A172 (cell line): ENCODE data around the gene RELT. TPM values are rescaled to one million over a fixed set of nuclear protein-coding genes. Genes with fewer than 3 reads are reported as not detected.

Experiments
- DNase-seq: peaks from one replicate; pipeline ENCODE4 v3.0.0-alpha.2; 2015; ENCODE audit warnings: low spot score
- total RNA-seq: library from RNA; depleted of rRNA; stranded (reverse); fragments of >200 nt; shearing (Covaris generic); gene quantifications from 2 replicates; pipeline ENCODE4 v1.2.3, GENCODE V29; 2014; rRNA removed

Gene RELT, protein sequence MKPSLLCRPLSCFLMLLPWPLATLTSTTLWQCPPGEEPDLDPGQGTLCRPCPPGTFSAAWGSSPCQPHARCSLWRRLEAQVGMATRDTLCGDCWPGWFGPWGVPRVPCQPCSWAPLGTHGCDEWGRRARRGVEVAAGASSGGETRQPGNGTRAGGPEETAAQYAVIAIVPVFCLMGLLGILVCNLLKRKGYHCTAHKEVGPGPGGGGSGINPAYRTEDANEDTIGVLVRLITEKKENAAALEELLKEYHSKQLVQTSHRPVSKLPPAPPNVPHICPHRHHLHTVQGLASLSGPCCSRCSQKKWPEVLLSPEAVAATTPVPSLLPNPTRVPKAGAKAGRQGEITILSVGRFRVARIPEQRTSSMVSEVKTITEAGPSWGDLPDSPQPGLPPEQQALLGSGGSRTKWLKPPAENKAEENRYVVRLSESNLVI
- 15.5 and 17.0 TPM in 2 replicates for total RNA-seq

DNA sequence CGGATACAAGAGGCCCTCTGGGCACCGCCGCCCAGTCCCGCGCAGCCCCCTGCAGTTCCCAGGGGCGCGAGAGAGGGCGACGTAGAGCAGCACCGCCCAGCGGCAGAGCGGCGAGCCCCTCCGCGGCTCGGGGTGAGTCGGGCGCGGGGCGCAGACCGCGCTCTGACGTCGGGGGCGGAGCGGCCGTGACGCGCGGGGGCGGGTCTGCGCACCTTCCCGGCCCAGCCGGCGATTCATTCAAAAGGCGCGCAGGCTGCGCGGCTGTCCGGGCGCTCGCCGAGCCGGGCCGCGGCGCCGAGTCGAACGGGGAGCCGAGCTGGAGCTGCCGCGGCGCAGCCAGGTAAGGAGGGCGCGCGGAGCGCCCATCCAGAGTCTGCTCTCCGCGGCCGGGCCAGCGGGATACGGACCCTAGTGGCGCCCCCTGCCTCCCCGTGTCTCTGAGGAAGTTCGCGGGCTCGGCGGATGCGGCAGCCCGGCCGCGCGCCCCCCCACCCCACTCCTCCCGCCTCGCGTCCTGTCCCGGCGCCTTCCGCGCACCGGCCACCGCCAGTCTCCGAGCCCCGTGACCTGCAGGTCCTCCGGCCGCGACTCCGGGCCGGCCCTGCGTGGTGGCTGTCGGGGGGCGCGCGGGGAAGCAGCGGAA is at the start of gene RELT:
Gene RELT, plus strand, starts transcription at position 240 of the 643 bp plus-strand sequence. CDS start 12,738 bp downstream, outside the sequence.
- DNase-seq = peak; percentile 77

DNA sequence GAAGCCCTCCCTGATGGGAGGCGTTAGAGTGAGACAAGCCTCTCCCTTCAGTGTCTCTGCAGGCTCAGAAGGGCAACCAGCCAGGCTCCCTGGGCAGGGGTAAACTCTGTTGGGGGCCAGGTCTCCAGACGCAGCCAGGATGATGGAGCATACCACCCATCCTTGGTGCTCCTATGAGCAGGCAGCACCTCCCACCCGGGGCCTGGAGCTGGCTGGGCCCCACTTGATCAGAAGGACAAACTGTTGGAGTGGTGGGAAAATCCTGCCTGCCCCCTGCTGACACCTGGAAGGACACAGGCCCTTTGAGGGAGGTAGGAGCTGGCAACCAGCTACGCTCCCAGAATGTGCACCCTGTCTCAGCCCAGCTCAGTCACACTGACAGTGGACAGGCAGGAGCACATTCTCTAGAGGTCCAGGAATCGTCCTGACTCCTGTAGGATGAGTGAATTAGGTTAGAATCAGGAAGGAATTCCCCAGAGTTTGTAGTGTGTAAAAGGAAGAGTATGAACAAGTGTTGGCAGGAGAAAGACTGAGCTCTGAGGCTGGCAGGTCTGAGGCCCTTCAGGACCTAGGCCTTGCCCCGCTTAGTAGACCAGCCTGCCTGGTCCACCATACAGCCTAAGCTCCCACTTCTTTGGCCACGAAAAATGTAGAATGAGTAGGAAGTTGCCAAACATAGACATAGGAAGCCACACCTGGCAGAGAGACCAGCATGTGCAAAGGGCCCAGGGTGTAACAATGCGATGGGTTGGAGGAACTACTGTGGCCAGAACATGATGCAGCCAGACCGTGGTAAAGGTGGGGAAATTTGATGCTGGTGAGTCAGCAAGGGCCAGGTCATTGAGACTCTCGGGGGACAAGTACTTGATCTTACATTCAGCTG is 49.0 kb upstream of the RELT start:
- peak; percentile 46 for DNase-seq

DNA sequence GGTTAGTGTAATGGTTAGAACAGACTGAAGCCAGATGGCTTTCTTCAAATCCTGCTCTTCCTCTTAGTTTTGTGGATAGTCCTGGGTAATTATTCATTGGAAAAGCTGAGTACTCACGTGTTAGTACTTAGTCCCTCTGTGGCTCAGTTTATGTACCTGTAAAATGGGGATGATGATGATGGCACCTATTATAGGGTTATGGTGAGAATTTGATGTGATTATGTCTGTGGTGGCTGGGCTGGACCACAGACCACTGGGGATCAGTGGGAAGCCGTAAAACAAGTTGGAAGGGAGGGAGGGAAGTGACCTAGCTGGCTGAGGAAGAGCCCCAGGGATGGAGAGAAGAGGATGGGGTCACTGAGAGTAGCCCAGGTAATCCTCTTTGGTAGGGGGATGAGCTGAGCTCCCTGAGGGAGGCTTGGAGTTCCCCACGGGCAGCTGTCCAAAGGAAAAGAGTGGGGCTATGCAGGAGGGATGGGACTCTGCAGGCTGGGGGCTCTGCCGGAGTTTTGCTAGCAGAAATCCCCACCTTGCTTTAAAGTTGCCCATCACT is 48.3 kb upstream of the RELT start:
- no peak for DNase-seq

DNA sequence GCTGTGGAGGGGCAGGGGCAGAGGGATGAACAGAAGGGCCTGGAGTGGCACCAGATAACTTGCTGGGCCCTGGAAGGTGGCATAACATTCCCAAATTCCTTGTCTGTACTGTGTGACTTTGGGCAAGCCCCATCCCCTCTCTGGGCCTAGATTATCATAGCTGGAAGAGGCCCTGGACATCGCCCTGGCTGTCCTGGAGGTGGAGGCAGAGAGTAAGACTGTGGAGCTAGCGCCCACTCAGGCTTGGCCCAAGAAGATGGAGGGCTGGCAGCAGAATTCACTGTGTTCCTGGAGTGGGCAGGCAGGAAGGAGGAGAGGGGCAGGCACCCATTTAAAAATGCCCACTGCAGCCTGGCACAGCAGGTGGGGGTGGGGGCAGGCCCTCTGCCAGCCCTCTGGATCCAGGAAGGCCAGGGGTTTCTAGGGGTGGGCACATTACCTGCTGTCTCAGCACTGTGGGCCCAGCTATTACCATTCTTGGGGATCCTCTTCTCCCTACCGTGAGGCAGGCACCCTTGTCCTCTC is 45.6 kb upstream of the RELT start:
- DNase-seq = peak; percentile 42

DNA sequence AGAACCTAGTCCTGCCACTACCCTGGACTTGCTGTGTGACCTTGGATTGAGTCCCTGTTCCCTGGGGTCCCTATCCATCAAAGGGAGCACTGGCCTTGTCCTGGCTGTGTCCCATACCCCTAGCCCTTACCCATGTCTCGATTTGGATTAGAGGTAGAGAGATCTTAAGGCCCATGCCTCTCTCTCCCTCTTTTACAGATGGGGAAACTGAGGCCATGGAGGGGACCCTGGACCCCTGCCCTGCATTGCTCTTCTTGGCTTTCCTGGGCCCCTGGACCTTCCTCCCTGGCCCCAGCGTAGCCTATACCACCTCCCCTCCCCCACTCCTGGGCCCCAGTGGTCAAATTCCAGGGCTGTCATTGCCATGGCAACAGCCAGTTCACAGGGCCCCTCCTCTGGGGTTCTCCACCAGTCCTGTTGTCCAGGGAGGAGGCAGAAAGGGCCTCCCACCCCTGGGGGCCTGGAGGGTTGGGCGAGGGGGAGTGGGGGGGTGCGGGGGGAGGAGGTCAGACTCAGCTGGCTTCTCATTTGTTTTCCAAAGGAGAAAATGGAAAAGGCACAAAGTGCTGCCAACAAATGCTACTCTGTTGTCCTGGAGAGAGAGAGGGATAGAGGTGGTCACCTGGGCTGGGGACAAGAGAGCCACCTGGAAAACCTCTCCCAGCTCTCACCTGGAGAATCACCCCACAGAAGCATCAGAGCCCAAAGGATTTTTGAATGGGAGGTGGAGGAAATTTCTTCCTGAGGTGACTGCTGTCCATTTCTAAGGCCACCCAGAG is 44.9 kb upstream of the RELT start:
- DNase-seq = no peak

DNA sequence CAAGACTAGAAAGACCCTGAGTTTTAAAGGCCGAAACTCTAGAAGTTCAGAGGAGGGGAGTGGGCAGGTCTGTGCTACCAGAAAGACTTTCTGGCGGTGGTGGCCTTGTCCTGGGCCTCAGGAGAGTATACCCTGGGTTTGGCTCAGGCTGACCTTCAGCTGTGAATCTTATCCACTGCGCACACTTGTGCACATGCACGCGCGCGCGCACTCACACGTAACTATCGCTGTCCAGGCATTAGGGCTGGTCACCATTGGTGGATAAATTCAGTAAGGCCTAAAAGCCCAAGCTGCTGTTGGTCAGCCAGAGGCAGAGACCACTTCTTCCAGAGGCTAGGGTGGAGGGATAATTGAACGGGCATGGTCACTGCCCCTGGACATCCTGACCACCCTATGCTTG is 43.0 kb upstream of the RELT start:
- no peak for DNase-seq

DNA sequence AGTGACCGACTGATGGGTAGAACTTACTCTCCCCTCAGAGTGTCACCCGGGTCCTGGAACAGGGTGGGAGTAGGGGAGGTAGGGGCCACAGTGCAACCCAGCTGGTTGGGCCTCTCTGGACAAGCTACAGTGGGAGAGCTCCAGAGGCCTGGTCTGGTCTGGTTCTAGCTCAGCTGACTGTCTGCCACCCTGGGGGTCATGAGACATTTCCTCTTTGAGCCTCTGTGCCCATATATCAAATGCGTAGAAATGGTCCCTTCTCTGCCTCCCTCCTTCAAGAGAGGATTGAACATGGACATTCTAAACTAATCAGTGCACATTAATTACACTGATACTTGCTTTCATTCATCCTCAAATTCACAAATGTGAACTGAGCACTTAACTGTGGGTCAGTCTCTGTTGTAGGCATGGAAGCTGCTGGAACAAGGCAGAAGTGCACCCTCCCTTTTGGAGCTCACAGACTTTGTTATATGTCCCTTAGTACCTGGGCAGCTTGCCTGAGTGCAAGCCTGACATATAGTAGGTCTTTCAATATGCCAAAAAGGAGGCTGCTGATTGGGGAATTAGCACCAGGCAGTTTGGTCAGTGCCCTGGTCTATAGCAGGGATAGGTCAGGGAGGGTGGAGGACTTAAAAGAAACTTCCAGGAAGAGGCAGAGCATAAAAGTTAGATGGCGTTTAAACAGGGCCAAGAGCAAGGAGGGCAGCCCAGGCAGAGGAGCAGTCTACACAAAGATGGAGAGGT is 42.4 kb upstream of the RELT start:
- no peak for DNase-seq

DNA sequence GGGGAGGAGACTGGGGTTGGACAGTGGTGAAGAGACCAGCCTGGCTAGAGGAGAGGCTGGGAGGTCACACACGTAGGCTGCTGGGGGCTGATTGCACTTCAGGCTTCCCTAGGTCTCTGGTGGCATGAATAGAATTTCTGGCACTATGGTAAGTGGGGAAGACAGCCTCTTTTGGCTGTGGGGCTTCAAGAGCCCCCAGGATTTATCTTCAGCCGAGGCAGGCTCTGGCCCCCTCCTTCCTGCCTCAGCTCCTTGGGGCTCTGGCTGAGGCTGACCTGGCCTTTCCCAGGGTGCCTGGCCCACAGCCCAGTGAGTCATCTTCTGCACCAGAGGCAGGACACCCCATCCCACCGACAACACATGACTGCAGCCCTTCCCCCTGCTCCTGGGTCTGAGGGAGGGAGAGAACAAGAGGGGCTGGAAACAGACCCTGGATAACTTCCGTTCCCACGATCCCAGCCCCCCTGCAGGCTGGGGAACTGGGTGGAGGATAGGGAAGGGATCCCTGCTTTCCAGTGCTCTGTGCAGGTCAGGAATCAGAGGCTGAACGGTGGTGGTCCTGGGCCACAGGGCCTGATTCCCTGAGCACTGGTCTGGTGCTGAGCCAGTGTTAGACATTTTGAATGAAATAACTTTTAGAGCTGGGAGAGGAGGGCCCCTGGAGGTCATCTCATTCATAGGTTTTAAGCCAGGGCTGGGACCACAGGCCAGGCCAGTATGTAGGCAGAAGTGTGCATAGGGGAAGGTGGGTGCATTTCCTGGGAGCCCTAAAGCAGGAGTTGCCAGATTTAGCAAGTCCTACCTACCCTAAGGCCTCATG is 41.6 kb upstream of the RELT start:
- peak; percentile 94 for DNase-seq

DNA sequence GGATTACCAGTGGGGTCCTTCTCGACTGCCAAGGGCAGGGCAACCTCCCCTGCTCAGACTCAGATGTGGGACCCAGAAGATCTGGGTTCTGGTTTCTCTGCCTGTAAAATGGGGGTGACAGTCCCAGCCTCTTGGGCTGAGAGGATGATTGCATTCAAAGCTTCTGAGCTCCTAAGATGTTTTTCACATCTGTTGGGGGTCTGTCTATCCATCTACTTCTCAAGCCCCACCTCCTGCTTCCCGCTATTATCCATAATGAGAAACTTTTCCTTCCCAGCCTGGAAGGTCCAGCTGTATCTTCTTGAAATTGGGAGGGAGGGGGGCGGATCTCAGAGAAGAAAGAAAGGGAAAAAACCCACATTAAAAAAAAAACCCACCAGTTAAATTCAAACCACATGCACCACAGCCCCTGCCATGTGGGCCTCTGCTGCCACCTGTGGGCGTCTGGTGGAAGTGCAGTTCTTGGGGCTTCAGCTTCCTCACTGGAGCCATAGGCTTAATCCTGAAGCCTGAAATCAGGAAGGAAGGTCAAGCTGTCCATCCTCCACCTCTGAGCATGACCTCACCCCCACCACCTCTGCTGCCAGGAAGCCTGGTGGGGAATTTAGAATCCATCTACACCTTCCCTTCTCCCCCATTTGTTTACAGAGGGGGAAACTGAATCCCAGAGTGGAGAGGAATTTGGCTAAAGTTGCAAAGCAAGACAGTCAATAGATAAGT is 40.8 kb upstream of the RELT start:
- DNase-seq = peak; percentile 82

DNA sequence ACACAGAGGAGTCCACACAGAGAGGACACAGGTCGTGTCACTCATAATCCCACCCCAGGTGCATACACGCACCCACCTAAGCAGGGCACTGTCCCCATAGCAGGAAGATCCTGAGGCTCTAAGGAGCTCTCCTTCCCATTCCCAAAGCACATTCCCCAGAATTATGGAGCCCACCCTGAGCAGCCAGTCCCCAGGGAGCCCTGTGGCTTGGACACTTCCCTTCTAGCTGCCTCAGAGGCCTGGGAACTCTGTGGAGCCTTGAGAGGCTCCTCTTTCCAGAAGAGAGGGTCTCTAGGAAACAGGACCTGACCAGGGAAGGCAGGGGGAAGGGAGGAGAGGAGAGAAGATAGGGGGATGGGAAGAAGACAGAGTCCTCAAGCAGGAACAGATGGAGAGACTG is 38.4 kb upstream of the RELT start:
- DNase-seq = no peak

DNA sequence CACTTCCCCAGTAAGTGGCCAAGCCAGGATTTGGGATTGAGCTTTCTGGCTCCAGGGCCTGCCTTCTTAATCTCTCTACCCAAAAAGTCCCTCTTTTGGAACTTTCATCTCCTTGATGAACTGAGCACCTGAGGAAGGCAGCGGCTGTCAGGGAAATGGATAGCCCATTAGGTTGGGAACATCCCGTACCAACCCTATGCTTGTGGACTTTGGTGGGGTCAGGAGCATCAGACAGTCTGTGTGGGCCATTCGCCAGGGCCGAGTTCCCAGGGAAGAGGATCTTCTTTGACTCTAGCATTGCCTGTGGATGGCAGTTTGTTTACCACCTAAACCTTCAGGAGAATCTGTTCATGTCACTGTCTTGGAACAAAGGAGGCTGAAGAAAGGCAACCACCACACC is 37.9 kb upstream of the RELT start:
- DNase-seq = no peak

DNA sequence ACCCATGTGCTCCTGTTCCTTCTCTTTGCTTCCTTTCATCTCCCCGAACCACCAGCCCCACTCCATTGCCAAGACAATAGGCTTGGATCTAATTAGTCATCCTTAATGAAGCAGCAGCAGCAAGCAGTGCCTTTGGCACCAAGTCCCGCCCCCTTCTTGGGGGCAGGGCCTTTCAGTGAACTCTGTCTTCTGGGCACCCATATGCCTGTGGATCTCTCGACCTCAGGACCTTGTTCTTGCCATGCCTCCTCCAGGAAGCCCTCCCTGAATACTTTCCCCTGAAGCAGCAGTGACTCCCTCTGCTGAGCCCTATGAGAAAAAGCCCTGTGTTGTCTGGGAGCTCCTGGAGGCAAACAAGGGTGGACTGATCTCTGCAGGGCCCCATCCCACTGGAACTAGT is 36.0 kb upstream of the RELT start:
- no peak for DNase-seq

DNA sequence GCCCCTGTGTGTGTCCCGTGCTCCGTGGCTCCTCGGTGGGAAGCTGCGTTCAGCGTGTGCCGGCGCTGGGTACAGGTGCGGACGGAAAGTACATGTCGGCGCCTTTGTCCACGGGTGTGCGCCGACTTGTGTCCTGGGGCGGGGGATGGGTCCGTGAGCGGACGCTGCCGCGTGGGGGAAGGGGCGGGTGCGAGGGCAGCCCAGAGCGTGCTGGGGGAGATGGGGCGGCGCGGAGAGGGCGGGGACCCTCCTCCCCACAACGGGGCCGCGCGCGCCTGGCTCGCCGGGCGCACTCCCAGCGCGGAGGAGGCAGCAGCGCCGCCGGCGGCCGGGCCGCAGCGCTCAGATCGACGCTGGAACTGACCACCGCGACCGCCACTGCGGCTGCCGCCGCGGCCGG is 33.6 kb upstream of the RELT start:
- DNase-seq = no peak

DNA sequence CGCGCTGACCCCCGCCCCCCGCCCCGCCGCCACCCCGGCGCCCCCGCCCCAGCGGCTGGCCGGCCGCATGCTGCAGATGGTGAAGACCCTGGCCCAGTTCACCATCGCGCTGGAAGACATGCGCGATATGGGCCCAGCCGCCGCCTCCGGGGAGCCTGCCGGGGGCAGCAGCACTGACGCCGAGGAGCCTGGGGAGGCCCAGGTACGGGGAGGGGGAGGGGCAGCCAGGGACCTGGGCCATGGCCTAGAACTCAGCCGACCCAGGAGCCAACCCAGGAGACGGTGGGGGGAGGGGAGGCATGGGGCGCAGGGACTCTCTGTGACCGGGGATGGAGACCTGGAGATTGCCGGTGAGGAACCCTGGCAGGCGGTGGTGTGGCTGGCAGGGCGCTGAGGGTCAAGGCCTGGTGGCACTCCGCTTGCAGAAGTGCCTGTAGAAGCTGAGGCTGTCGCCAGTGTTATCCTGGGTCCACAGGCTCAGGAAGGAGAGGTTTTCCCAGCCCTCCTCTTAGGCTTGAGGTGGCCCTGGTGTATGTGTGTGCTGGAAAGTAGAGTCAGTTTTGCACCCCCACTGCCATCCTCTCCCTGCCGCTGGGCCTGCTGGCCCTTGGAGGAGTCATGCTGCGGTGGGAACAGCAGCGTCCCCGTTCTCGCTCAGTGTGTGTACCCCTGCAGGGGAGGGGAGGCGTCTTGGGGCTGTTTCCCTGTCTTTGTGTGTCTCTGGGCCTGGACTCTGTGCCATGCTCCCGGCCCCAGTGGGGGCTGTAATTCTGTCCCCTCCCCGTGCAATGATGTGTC is 32.9 kb upstream of the RELT start:
- DNase-seq = no peak

DNA sequence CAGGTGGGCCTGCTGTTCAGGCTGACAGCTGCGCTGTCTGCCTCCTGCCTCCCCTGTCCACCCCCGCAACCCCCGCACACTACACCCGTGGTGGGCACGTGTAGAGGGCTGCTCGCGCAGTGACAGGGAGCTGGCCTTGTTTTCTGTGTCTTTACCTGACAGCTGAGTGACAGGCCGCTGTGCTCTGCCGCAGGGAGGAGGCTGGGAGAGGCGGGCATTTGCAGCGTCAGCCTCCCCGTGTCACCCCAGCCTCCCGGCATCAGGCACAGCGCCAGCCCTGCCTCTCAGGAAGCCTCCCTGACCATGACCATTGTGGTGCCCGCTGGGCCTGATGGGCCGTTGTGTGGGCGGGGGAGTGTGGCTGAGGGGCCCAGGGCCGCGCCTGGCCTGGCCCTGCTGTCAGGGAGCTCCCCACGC is 32.0 kb upstream of the RELT start:
- no peak for DNase-seq

DNA sequence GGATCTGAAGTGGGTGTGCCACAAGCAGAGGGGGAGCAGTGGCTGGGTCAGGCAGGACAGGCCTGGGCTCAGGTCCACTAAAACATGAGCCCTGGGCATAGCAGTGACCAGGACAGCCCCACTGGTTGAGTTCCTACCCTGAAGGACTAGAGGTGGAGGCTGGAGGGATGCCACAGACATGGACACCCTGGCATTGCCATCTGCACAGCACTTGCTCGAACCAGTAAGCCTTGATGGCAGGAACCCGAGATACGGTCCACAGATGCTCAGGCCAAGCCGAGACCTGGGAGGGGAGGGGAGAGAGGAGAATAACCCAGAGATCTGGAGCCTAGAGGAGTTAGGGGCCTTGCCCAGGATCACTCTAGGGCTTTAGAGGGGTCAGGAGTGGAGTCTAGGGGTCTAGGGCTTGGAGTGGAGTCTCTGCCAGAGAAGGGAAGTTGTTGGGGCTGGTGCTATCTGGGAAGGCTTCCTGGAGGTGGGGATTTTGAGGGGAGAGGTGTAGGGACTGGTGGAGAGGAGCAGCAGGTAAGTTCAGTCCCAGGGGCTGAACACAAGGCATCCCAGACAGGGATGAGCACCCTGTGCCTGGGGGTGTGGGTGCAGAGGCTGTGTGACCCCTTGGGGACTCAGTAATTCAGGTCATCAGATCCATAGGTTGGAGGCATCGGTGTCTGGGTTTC is 30.6 kb upstream of the RELT start:
- no peak for DNase-seq
